GM12891 (cell line): ENCODE measurements around the gene CLN5.

ENCODE experiments used
- PAX5 ChIP-seq: IDR thresholded peaks from 2 replicates; pipeline ENCODE4 v1.6.1; 2011; ENCODE audit warnings: low read length, moderate library complexity, mild to moderate bottlenecking; ENCODE audit not compliant: insufficient read depth, severe bottlenecking
- POLR2AphosphoS5 ChIP-seq: IDR thresholded peaks from 2 replicates; pipeline ENCODE4 v1.6.1; 2011; ENCODE audit warnings: low read depth, low read length, control low read depth
- TAF1 ChIP-seq: IDR thresholded peaks from 2 replicates; pipeline ENCODE4 v1.6.1; 2011; ENCODE audit warnings: low read depth, low read length, control low read depth

DNA sequence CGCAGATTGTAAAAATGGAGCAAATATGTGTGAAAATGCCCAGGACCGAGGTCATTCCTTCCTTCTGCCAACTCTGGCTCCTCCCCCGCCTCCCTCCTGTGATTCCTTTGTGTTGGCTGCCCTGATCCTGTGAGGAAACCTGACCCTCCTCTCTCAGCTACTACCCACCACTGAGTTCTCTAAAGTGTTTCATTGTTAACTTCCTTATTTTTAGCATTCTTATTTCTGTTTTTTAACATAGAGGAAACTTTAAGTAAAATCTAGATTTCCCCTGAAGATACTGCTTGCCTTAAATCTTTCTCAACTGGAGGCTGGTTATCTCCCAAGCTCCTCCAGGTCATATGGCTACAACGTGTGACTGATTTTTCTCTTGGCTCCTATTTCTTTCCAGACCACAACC, 56.8 kb downstream of the CLN5 start:
- TF ChIP-seq POLR2AphosphoS5, result no peak
- TF ChIP-seq TAF1, result no peak
- no peak for TF ChIP-seq PAX5
